Natural killer cell (primary cell): Measurements from ENCODE around the gene ZFP1. TPM values are rescaled to one million over a fixed set of nuclear protein-coding genes. Genes with fewer than 3 reads are reported as not detected.
A peak's percentile ranks its signal among the peaks of the same experiment; 100 is the strongest.

Source experiments
- ATAC-seq, 3 donors: fragments of 150-1000 bp in 2 of 3; fragments of 200-7000 bp in 1 of 3; cut with Tn5 transposase; 1 replicate in 1 of 3; 2 replicates in 2 of 3; pipeline ENCODE4 v1.10.0; 2021; ENCODE audit warnings: mild to moderate bottlenecking in 2 of 3, moderate library complexity in 2 of 3
- DNase-seq, 2 donors: peaks; one replicate each; pipeline versions ENCODE4 v3.0.0 to v3.0.0-alpha.2; 2013 to 2021; ENCODE audit warnings: mixed read lengths in 1 of 2
- H3K27ac ChIP-seq: one replicate; pipeline ENCODE4 v1.5.1; 2013; ENCODE audit warnings: mild to moderate bottlenecking, low read length
- H3K27me3 ChIP-seq: one replicate; pipeline ENCODE4 v1.6.1; 2013; ENCODE audit warnings: low read length; ENCODE audit not compliant: control insufficient read depth, insufficient read depth
- H3K36me3 ChIP-seq: one replicate; pipeline ENCODE4 v1.6.1; 2013; ENCODE audit warnings: low read length; ENCODE audit not compliant: control insufficient read depth, insufficient read depth
- H3K4me1 ChIP-seq: one replicate; pipeline ENCODE4 v1.6.1; 2013; ENCODE audit warnings: low read length; ENCODE audit not compliant: control insufficient read depth, insufficient read depth
- H3K4me3 ChIP-seq: one replicate; pipeline ENCODE4 v1.5.1; 2013; ENCODE audit warnings: low read length
- H3K9me3 ChIP-seq: one replicate; pipeline ENCODE4 v1.6.1; 2013; ENCODE audit warnings: low read length; ENCODE audit not compliant: control insufficient read depth, insufficient read depth
- H3K27ac Mint-ChIP-seq, 2 donors: one replicate each; pipeline ENCODE4 v1.8.0; 2022; ENCODE audit warnings: mild to moderate bottlenecking in 2 of 2, mixed read lengths in 2 of 2, moderate library complexity in 1 of 2
- H3K27me3 Mint-ChIP-seq, 2 donors: one replicate each; pipeline ENCODE4 v1.8.0; 2022; ENCODE audit warnings: low read depth in 2 of 2, mixed read lengths in 2 of 2
- H3K36me3 Mint-ChIP-seq: one replicate; pipeline ENCODE4 v1.8.0; 2022; ENCODE audit warnings: mixed read lengths
- H3K4me1 Mint-ChIP-seq, 2 donors: one replicate each; pipeline ENCODE4 v1.8.0; 2022; ENCODE audit warnings: mixed read lengths in 2 of 2
- H3K4me3 Mint-ChIP-seq: one replicate; pipeline ENCODE4 v1.8.0; 2022; ENCODE audit warnings: mild to moderate bottlenecking, moderate library complexity, mixed read lengths
- H3K9me3 Mint-ChIP-seq, 2 donors: one replicate each; pipeline ENCODE4 v1.8.0; 2022; ENCODE audit warnings: mixed read lengths in 2 of 2
- CTCF ChIP-seq: fragments of 200-600 bp; IDR thresholded peaks from one replicate; pipeline ENCODE4 v1.8.0; 2022; ENCODE audit warnings: antibody characterized with exemption
- WGBS: methylation state at CpG from one replicate; pipeline ENCODE4 v1.1.7; 2013; ENCODE audit warnings: missing lambda C conversion rate; ENCODE audit not compliant: insufficient coverage; 5-methylcytosine and 5-hydroxymethylcytosine counted together
- intact Hi-C: fragments of 100-400 bp; cut with micrococcal nuclease; formaldehyde crosslinking; loops from one replicate; pipeline ENCODE4 v1.14.2; 2022
- total RNA-seq, 4 donors: library from RNA; stranded (reverse); fragments of 120-200 nt in 1 of 4; gene quantifications; one replicate each; pipeline versions ENCODE4 v1.2.3 to v1.2.4, GENCODE V29; 2013 to 2022

Gene ZFP1
- total RNA-seq, 3 donors from 2014 or later (not counting 1 experiment from before 2014, with no cell fraction given): 9.0 to 16.2 (median 14.9) TPM

DNA sequence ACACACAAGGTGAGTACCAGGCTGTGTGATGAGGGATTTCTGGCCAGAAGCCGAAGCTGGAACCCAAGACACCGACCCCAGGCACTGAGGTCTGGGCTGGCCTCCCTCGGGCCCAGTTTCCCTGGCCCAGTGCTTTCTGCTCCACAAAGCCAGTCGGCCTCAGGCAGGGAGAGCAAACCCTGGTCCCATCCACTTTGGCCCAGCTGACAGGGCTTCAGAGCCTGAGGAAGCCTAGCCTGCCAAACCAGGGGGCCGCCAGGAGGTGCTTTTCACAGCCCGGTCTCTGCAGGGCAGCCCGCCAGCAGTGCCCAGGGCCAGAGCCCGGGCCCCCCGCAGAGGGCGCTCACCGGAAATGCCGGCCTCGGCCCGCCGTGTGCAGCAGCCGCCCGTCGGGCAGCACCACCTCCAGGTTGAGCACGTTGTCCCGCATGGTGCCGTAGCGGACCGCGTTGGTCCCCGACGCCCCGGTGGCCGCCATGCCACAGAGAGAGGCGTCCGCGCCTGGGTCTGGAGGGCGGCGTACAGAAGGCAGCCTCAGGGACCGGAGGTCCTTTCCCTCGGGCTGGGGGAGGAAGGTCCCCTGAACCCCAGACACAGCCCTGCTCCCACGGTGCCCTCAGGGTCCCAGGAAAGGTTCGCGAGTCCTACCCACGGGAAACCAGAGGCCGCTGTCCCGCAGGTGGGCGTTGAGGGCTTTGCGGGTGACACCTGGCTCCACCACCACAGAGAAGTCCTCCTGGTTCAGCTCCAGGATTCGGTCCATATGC lies 34.0 kb upstream of the ZFP1 start:
- Histone ChIP-seq H3K4me3 (no peak overlapping the region), H3K9me3 (no peaks in the 10 kb centered on the region), H3K27me3 (peaks cover 6% of the 10 kb centered on the region), H3K4me1 (peaks cover 22% of the 10 kb centered on the region), H3K27ac (no peak overlapping the region), H3K36me3 (no peaks in the 10 kb centered on the region)
- Mint-ChIP-seq H3K36me3 (no peaks in the 10 kb centered on the region), H3K27me3 (peaks cover 24 to 34% of the 10 kb centered on the region in 2 donors), H3K4me1 (peaks cover 0 to 22% of the 10 kb centered on the region in 2 donors), H3K4me3 (no peak overlapping the region), H3K9me3 (no peaks in the 10 kb centered on the region), H3K27ac (no peak overlapping the region)
- intact Hi-C loops: no loop called here
- TF ChIP-seq CTCF: no peak
- 94% methylated on average over 44 of the region's 44 CpGs for WGBS
- no peak for DNase-seq
- no peak for ATAC-seq

- no peak overlapping the region for H3K4me3 Mint-ChIP-seq
- no peak for TF ChIP-seq CTCF
- Histone ChIP-seq H3K27ac (no peak overlapping the region), H3K9me3 (no peaks in the 10 kb centered on the region), H3K36me3 (no peaks in the 10 kb centered on the region), H3K4me3 (no peak overlapping the region), H3K4me1 (peaks cover 15% of the 10 kb centered on the region), H3K27me3 (peaks cover 3% of the 10 kb centered on the region)
- 93% methylated on average over 45 of the region's 45 CpGs for WGBS
- peaks cover 22 to 28% of the 10 kb centered on the region in 2 donors for H3K27me3 Mint-ChIP-seq
- H3K9me3 Mint-ChIP-seq: no peaks in the 10 kb centered on the region
- DNase-seq: no peak
- intact Hi-C loops: no loop called here
- no peaks in the 10 kb centered on the region for H3K36me3 Mint-ChIP-seq
- no peak for ATAC-seq
- H3K4me1 Mint-ChIP-seq: peaks cover 0 to 19% of the 10 kb centered on the region in 2 donors
- no peak overlapping the region for H3K27ac Mint-ChIP-seq
These were observed 33.1 kb upstream of the ZFP1 start for GRCh38 chr16:75114946-75115825.

- TF ChIP-seq CTCF: no peak
- peaks cover 0 to 12% of the 10 kb centered on the region in 2 donors for H3K4me1 Mint-ChIP-seq
- H3K36me3 ChIP-seq: no peaks in the 10 kb centered on the region
- H3K4me3 ChIP-seq: no peak within 1 kb of the TSS
- DNase-seq (peak in 1 of 2 donors; percentile 22), ATAC-seq (peak; percentile 42 to 80 (median 65))
- H3K9me3 Mint-ChIP-seq: peaks cover under 1% of the 10 kb centered on the region in 2 donors
- WGBS: 80% methylated on average over 14 of the region's 15 CpGs
- peaks cover 3% of the 10 kb centered on the region for H3K27me3 ChIP-seq
- no peak within 1 kb of the TSS for H3K4me3 Mint-ChIP-seq
- intact Hi-C loops: no loop called here
- H3K4me1 ChIP-seq: peaks cover 7% of the 10 kb centered on the region
- peaks cover under 1% of the 10 kb centered on the region for H3K36me3 Mint-ChIP-seq
- H3K27ac Mint-ChIP-seq: no peak within 1 kb of the TSS
- peaks cover 18 to 20% of the 10 kb centered on the region in 2 donors for H3K27me3 Mint-ChIP-seq
- H3K9me3 ChIP-seq: no peaks in the 10 kb centered on the region
- no peak within 1 kb of the TSS for H3K27ac ChIP-seq
These were observed 32.0 kb upstream of the ZFP1 start, which contains the start of gene LDHD for GRCh38 chr16:75116081-75116910. LDHD (minus strand) TSS chr16:75116780; CDS start chr16:75116720, 60 bp downstream.
